PC-3 (cell line): Measurements from ENCODE around the gene DAPL1.

ENCODE experiments used
- CTCF ChIP-seq: fragments of 300-600 bp; sonication (generic); conservative IDR thresholded peaks from 2 replicates; pipeline ENCODE4 v1.5.1; 2017; ENCODE audit warnings: antibody characterized with exemption, low read depth, mild to moderate bottlenecking, low read length
- EZH2 ChIP-seq: fragments of 300-600 bp; sonication (generic); IDR thresholded peaks from one replicate; pipeline ENCODE4 v1.6.1; 2017; ENCODE audit warnings: antibody characterized with exemption, mild to moderate bottlenecking, low read length; ENCODE audit not compliant: unreplicated experiment

GRCh38 chr2:158845859-158846258, 50.7 kb downstream of the DAPL1 start:
- TF ChIP-seq CTCF: no peak
- TF ChIP-seq EZH2: no peak
